HepG2 (cell line): ENCODE measurements around the gene GGA3. TPM values are rescaled to one million over a fixed set of nuclear protein-coding genes. Genes with fewer than 3 reads are reported as not detected.
A peak's percentile ranks its signal among the peaks of the same experiment; 100 is the strongest.

Source experiments
- GATA4 ChIP-seq: sonication (generic); IDR thresholded peaks from 2 replicates; pipeline ENCODE4 v1.6.1; 2016; ENCODE audit warnings: antibody characterized with exemption, low read depth, borderline replicate concordance
- GTF2F1 ChIP-seq: fragments of 150-350 bp; IDR thresholded peaks from 2 replicates; pipeline ENCODE4 v1.6.1; 2014; ENCODE audit warnings: low read length
- KLF6 ChIP-seq: IDR thresholded peaks from 2 replicates; pipeline ENCODE4 v1.8.0; 2016; ENCODE audit warnings: missing biosample characterization, missing genetic modification reagents
- NFYB ChIP-seq: sonication (generic); formaldehyde crosslinking; IDR thresholded peaks from 2 replicates; pipeline ENCODE4 v1.4.0; 2020; ENCODE audit warnings: missing genetic modification reagents
- SNAPC2 ChIP-seq: sonication (generic); formaldehyde crosslinking; IDR thresholded peaks from 2 replicates; pipeline ENCODE4 v1.8.1; 2022; ENCODE audit warnings: mild to moderate bottlenecking, missing genetic modification reagents
- SP140L ChIP-seq: sonication (generic); formaldehyde crosslinking; IDR thresholded peaks from 2 replicates; pipeline ENCODE4 v1.4.0; 2020; ENCODE audit warnings: missing genetic modification reagents, borderline replicate concordance
- ZFAT ChIP-seq: sonication (generic); formaldehyde crosslinking; conservative IDR thresholded peaks from 2 replicates; pipeline ENCODE4 v1.8.1; 2023; ENCODE audit warnings: missing genetic modification reagents, inconsistent platforms
- ZKSCAN5 ChIP-seq: sonication (generic); formaldehyde crosslinking; IDR thresholded peaks from 2 replicates; pipeline ENCODE4 v1.5.1; 2020; ENCODE audit warnings: mild to moderate bottlenecking, missing genetic modification reagents
- ZNF446 ChIP-seq: sonication (generic); formaldehyde crosslinking; IDR thresholded peaks from 2 replicates; pipeline ENCODE4 v1.5.0; 2020; ENCODE audit warnings: mild to moderate bottlenecking, missing genetic modification reagents
- ZNF703 ChIP-seq: sonication (generic); formaldehyde crosslinking; IDR thresholded peaks from 2 replicates; pipeline ENCODE4 v1.5.1; 2020; ENCODE audit warnings: missing genetic modification reagents, mild to moderate bottlenecking, moderate library complexity, borderline replicate concordance
- ZNF777 ChIP-seq: sonication (generic); formaldehyde crosslinking; IDR thresholded peaks from 2 replicates; pipeline ENCODE4 v1.4.0; 2020; ENCODE audit warnings: missing genetic modification reagents
- ZNF792 ChIP-seq: IDR thresholded peaks from 2 replicates; pipeline ENCODE4 v1.6.1; 2016
- polyA plus RNA-seq, 8 experiments: library from polyadenylated mRNA; depleted of rRNA in 3 of 8; stranded (reverse) in 7 of 8; unstranded in 1 of 8; fragments of >200 nt; fragmentation: Illumina TruSeq in 4 of 8; extraction: Trizol in 4 of 8; gene quantifications; 2 replicates each; pipeline versions ENCODE4 v1.2.1 to v1.2.3, GENCODE V29; 2011 to 2016; ENCODE audit warnings: low read depth in 4 of 8, missing spikeins in 1 of 8, mixed read lengths in 1 of 8; ENCODE audit not compliant: insufficient read depth in 1 of 8
- total RNA-seq, 5 experiments: library from RNA; depleted of rRNA; stranded (reverse); fragments of >200 nt; fragmentation: Illumina TruSeq; extraction: Trizol; gene quantifications; 2 replicates each; pipeline ENCODE4 v1.2.3, GENCODE V29; 2016; ENCODE audit warnings: low read depth in 1 of 5
- TF ChIP-seq, protein P1 (sequence below): sonication (generic); formaldehyde crosslinking; IDR thresholded peaks from 2 replicates; pipeline ENCODE4 v1.9.0; 2022; ENCODE audit warnings: low read depth, missing genetic modification reagents
- TF ChIP-seq, protein P2 (sequence below): sonication (generic); formaldehyde crosslinking; IDR thresholded peaks from 2 replicates; pipeline ENCODE4 v1.5.1; 2020; ENCODE audit warnings: missing genetic modification reagents, mild to moderate bottlenecking, borderline replicate concordance

The GGA3 gene
- total and polyA plus RNA-seq, 2 of the 13 experiments (the other 11 are each of a cell fraction or from before 2014, with no cell fraction given): 28.4 to 43.7 TPM

DNA sequence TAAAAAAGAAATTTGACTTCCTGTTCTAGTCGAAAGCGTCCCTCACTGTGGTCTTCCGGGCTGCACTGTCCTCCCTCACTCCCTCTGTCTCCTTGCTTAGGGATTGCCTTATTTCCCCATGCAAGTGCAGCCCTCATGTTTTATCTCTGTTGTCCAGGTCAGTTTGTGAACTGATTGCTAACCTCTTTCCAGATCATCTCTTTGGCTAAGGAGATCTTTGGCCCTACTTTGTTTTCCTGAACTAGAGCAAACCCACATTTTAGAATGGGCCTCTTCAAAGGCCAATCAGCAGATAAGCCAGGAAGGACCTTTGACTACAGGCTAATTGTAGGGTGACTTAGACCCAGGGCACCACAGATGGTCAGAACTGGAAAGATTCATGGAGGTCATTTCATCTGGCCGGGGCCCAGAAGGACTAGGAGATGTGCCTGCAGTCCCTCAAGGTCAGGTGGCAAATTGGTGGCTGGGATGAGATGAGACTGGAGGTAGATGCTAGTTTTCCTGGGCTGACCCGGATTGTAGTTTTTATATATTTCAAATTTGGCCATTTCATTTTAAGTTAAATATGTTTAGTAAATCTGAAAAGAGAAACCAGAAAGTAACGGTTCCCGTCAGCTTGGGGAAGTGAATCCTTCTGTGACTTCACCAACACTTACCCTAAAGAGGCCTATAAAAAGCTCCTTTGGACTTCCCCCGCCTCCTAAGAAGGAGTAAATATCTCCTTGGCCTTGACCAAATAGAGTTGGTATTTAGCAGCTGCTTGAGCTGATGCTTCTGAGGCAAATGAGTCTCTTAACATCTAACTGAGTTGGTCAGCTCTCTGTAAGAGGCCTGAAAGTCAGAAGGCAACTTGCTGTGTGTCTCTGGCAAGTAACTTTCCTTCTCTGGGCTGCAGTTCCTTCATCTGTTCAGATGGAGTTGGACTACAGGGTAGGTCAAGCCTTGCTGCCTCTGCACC, 34.1 kb upstream of the GGA3 start (continued):
- TF ChIP-seq NFYB (CRISPR knock-in tag) (peak; percentile 73), SP140L (peak; percentile 70; the same call in 1 of the 2 replicates), ZNF792 (CRISPR knock-in tag) (peak; percentile 89; the same call in 1 of the 2 replicates), ZNF703 (CRISPR knock-in tag) (no peak; the same call in 1 of the 2 replicates), SNAPC2 (CRISPR knock-in tag) (no peak), GTF2F1 (no peak), ZFAT (CRISPR knock-in tag) (no peak), ZKSCAN5 (CRISPR knock-in tag) (no peak), GATA4 (peak; percentile 85; the same call in 1 of the 2 replicates), ZNF446 (CRISPR knock-in tag) (0 out of 2 replicates have a peak, but pooled peaks have one; percentile 30), ZNF777 (CRISPR knock-in tag) (0 out of 2 replicates have a peak, but pooled peaks have one; percentile 5), KLF6 (0 out of 2 replicates have a peak, but pooled peaks have one; percentile 31)
- TF ChIP-seq, protein P1, sequence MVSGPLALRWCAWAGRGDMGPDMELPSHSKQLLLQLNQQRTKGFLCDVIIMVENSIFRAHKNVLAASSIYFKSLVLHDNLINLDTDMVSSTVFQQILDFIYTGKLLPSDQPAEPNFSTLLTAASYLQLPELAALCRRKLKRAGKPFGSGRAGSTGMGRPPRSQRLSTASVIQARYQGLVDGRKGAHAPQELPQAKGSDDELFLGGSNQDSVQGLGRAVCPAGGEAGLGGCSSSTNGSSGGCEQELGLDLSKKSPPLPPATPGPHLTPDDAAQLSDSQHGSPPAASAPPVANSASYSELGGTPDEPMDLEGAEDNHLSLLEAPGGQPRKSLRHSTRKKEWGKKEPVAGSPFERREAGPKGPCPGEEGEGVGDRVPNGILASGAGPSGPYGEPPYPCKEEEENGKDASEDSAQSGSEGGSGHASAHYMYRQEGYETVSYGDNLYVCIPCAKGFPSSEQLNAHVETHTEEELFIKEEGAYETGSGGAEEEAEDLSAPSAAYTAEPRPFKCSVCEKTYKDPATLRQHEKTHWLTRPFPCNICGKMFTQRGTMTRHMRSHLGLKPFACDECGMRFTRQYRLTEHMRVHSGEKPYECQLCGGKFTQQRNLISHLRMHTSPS: peak; percentile 60; the same call in 1 of the 2 replicates
- TF ChIP-seq, protein P2, sequence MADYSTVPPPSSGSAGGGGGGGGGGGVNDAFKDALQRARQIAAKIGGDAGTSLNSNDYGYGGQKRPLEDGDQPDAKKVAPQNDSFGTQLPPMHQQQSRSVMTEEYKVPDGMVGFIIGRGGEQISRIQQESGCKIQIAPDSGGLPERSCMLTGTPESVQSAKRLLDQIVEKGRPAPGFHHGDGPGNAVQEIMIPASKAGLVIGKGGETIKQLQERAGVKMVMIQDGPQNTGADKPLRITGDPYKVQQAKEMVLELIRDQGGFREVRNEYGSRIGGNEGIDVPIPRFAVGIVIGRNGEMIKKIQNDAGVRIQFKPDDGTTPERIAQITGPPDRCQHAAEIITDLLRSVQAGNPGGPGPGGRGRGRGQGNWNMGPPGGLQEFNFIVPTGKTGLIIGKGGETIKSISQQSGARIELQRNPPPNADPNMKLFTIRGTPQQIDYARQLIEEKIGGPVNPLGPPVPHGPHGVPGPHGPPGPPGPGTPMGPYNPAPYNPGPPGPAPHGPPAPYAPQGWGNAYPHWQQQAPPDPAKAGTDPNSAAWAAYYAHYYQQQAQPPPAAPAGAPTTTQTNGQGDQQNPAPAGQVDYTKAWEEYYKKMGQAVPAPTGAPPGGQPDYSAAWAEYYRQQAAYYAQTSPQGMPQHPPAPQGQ (CRISPR knock-in tag): no peak
